ENCODE measurements around the gene ABTB1.

DNA sequence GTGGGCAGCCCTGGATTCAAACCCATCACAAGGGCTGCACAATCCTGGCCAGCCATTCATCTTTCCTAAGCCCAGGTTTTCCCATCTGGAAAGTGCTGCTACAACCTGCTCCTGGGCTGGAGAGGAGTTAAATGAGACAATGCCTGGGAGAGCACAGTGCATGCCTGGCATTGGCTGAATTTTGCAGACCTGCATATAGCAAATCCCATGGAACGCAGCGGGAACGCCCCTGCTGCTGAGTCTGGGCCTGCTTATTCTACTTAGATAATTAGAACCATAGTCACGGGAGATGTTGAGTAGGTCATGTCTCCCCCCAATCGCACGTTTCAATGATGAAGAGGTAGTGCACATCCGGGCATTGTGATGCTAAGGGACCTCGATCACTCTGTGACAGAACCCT lies 46.6 kb downstream of the ABTB1 start:
- no peak for TF ChIP-seq TAF1 (IDR thresholded peaks at IDR 0.05; ENCODE audit: low read depth)
- no peak for TF ChIP-seq NFIC (IDR thresholded peaks at IDR 0.05)
- TF ChIP-seq EGR1 (IDR thresholded peaks at IDR 0.05), result no peak
- TF ChIP-seq, protein P1, sequence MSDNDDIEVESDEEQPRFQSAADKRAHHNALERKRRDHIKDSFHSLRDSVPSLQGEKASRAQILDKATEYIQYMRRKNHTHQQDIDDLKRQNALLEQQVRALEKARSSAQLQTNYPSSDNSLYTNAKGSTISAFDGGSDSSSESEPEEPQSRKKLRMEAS (IDR thresholded peaks at IDR 0.05), result no peak
- TF ChIP-seq TEAD4 (IDR thresholded peaks at IDR 0.05), result no peak
- TF ChIP-seq YY1 (IDR thresholded peaks at IDR 0.05; ENCODE audit: low read depth), result no peak
- no peak for TF ChIP-seq EP300 (IDR thresholded peaks at IDR 0.05; ENCODE audit: borderline replicate concordance)
- TF ChIP-seq, protein P2, sequence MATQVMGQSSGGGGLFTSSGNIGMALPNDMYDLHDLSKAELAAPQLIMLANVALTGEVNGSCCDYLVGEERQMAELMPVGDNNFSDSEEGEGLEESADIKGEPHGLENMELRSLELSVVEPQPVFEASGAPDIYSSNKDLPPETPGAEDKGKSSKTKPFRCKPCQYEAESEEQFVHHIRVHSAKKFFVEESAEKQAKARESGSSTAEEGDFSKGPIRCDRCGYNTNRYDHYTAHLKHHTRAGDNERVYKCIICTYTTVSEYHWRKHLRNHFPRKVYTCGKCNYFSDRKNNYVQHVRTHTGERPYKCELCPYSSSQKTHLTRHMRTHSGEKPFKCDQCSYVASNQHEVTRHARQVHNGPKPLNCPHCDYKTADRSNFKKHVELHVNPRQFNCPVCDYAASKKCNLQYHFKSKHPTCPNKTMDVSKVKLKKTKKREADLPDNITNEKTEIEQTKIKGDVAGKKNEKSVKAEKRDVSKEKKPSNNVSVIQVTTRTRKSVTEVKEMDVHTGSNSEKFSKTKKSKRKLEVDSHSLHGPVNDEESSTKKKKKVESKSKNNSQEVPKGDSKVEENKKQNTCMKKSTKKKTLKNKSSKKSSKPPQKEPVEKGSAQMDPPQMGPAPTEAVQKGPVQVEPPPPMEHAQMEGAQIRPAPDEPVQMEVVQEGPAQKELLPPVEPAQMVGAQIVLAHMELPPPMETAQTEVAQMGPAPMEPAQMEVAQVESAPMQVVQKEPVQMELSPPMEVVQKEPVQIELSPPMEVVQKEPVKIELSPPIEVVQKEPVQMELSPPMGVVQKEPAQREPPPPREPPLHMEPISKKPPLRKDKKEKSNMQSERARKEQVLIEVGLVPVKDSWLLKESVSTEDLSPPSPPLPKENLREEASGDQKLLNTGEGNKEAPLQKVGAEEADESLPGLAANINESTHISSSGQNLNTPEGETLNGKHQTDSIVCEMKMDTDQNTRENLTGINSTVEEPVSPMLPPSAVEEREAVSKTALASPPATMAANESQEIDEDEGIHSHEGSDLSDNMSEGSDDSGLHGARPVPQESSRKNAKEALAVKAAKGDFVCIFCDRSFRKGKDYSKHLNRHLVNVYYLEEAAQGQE (IDR thresholded peaks at IDR 0.05; ENCODE audit: low read depth), result no peak
- TF ChIP-seq, protein P3, sequence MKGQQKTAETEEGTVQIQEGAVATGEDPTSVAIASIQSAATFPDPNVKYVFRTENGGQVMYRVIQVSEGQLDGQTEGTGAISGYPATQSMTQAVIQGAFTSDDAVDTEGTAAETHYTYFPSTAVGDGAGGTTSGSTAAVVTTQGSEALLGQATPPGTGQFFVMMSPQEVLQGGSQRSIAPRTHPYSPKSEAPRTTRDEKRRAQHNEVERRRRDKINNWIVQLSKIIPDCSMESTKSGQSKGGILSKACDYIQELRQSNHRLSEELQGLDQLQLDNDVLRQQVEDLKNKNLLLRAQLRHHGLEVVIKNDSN (IDR thresholded peaks at IDR 0.05), result no peak
- TF ChIP-seq RAD21 (IDR thresholded peaks at IDR 0.05; ENCODE audit: low read depth), result no peak
